GM21447 (cell line): ENCODE measurements around the gene CLCN6.

Experiments used
- ATAC-seq: cut with Tn5 transposase; IDR thresholded peaks from one replicate; pipeline ENCODE4 v1.9.1; 2021; ENCODE audit not compliant: unreplicated experiment

Gene CLCN6

GRCh38 chr1:11823366-11824137, 17.6 kb downstream of the CLCN6 start:
- ATAC-seq: no peak

GRCh38 chr1:11825131-11825530, 19.1 kb downstream of the CLCN6 start:
- no peak for ATAC-seq

GRCh38 chr1:11826946-11827345, 21.0 kb downstream of the CLCN6 start:
- no peak for ATAC-seq

- no peak for ATAC-seq
Measured at GRCh38 chr1:11828511-11828910, 22.5 kb downstream of the CLCN6 start.

GRCh38 chr1:11831945-11832725, 26.1 kb downstream of the CLCN6 start:
- ATAC-seq: no peak

GRCh38 chr1:11833497-11833896, 27.5 kb downstream of the CLCN6 start:
- ATAC-seq: no peak

GRCh38 chr1:11833900-11834299, 27.9 kb downstream of the CLCN6 start:
- ATAC-seq: no peak

GRCh38 chr1:11835441-11836225, 29.6 kb downstream of the CLCN6 start:
- no peak for ATAC-seq

- no peak for ATAC-seq
Measured at GRCh38 chr1:11836955-11837766, 31.2 kb downstream of the CLCN6 start.

- ATAC-seq: no peak
Measured at GRCh38 chr1:11837767-11838348, 31.9 kb downstream of the CLCN6 start.

- no peak for ATAC-seq
Measured at GRCh38 chr1:11838349-11839272, 32.6 kb downstream of the CLCN6 start.

GRCh38 chr1:11839727-11840705, 34.0 kb downstream of the CLCN6 start:
- ATAC-seq: no peak

GRCh38 chr1:11841245-11842153, 35.5 kb downstream of the CLCN6 start:
- ATAC-seq: no peak

GRCh38 chr1:11842154-11843041, 36.4 kb downstream of the CLCN6 start:
- ATAC-seq: no peak

GRCh38 chr1:11845641-11846335, 39.8 kb downstream of the CLCN6 start:
- ATAC-seq: no peak
